Measurements from ENCODE around the gene POLR1A. TPM values are rescaled to one million over a fixed set of nuclear protein-coding genes. Genes with fewer than 3 reads are reported as not detected.
A peak's percentile ranks its signal among the peaks of the same experiment; 100 is the strongest.

POLR1A gene
- total RNA-seq (10 to 100 TPM; 23.4 to 25.8 TPM), polyA plus RNA-seq (1 to 10 TPM in 1 of 2 donors, under 1 TPM in 1; 0.87 to 3.6 TPM)

DNA sequence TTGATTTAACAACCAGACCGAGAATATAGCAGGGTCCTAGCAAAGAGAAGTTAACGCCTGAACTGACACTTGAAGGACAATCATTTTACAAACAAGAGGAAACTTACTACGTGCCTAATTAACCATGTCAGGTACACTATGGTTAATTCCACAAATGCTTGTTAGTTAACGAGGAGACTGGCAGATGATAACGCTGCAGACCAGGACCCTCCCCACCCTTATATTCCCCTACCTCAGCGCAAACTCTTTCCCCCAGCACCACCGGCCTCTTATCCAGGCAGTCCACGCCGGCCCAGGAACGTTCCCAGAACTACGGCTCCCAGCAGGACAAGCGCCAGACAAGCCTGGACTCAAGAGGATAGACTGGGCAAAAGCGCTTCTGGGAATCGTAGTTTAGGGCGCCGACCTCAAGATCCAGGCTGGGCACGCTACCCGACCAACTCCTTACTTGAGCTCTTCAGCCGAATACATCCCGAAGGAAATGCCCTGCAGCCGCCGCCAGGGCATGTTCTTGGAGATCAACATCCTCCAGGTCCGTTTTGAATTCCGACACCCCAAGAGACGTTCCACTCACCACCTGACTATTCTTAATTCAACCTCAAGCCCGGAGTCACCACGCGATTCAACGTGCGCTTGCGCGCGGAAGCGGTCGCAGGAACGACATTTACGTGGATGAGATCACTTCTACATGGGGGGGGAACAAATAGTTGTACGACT lies at the start of gene POLR1A:
Gene POLR1A, minus strand, starts transcription at position 635 of the 717 bp plus-strand sequence. Its CDS starts 110 bp downstream, at position 525.
- CTCF ChIA-PET (ENCODE audit: partially characterized antibody), result interaction anchor here (1.1 to 2.1 kb wide), 5 partner anchors 25 to 290 kb away, joined by 3 to 14 read pairs (median 8); no protein-coding TSS in a partner anchor
- Mint-ChIP-seq H3K4me3 (peak within 1 kb of the TSS; percentile 88 to 96 (median 92)), H3K27me3 (no peaks in the 10 kb centered on the region), H3K9me3 (no peaks in the 10 kb centered on the region), H3K4me1 (peaks cover 47 to 79% (median 61%) of the 10 kb centered on the region in 4 donors), H3K27ac (peak within 1 kb of the TSS; percentile 93 to 100 (median 99)), H3K36me3 (peaks cover 24 to 58% of the 10 kb centered on the region in 2 donors)
- peaks cover 34% of the 10 kb centered on the region for H3K4me1 ChIP-seq (ENCODE audit: insufficient read depth, low read length)
- peak within 1 kb of the TSS; percentile 73 to 83 for H3K4me3 ChIP-seq (ENCODE audit: low read length in 2 of 2)
- H3K27ac ChIP-seq (ENCODE audit: low read depth, low read length), result peak within 1 kb of the TSS; percentile 82
- intact Hi-C loops (cut with micrococcal nuclease), result loop anchor here (1.0 to 5.0 kb wide), 2 partner anchors 278 to 488 kb away; partner anchors contain the start of gene USP39
- peaks cover 7% of the 10 kb centered on the region for H3K36me3 ChIP-seq (ENCODE audit: insufficient read depth, low read length)
- H3K9me3 ChIP-seq (ENCODE audit: control insufficient read depth in 1 of 2, low read length in 2 of 2), result no peaks in the 10 kb centered on the region
- POLR2A ChIA-PET (ENCODE audit: partially characterized antibody), result interaction anchor here (0.7 to 2.1 kb wide), 21 partner anchors 10 to 779 kb away, joined by 3 to 24 read pairs (median 5); partner anchors contain the start of genes IMMT, KDM3A, MRPL35 and ST3GAL5
- H3K27me3 ChIP-seq (ENCODE audit: insufficient read depth, low read length), result no peaks in the 10 kb centered on the region
- peak; percentile 88 to 91 (median 90) for DNase-seq

DNA sequence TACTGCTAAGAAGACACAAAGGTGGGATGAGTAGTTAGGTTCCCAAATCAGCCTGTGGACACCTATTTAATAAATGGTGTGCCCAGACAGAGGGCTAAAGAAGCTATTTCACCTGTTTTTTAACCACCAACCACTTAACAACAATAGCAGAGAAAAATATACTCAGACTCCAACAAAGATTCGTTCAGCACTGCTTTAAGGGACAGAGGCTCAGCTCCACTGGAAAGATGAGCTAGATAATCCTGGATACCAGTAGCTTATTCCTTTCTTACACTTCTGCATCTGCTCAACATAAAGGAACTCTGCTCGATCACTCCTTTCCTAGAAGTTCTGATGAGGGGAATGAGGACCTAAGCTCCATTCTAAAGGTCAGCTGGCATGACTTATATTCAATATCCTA lies 44.8 kb upstream of the POLR1A start:
- Histone ChIP-seq H3K9me3 (ENCODE audit: control insufficient read depth in 1 of 2, low read length in 2 of 2) (no peaks in the 10 kb centered on the region), H3K27ac (ENCODE audit: low read depth, low read length) (no peak overlapping the region), H3K4me3 (ENCODE audit: low read length in 2 of 2) (no peak overlapping the region), H3K27me3 (ENCODE audit: insufficient read depth, low read length) (no peaks in the 10 kb centered on the region), H3K4me1 (ENCODE audit: insufficient read depth, low read length) (no peaks in the 10 kb centered on the region), H3K36me3 (ENCODE audit: insufficient read depth, low read length) (peaks cover 61% of the 10 kb centered on the region)
- intact Hi-C loops (cut with micrococcal nuclease), result no loop called here
- CTCF ChIA-PET (ENCODE audit: partially characterized antibody), result interaction anchor here (1.5 kb wide), 1 partner anchor 20 kb away, joined by 3 read pairs; no protein-coding TSS in a partner anchor
- Mint-ChIP-seq H3K27ac (peak overlapping the region in 3 of 7 donors; percentile 58 to 85 (median 65)), H3K27me3 (no peaks in the 10 kb centered on the region), H3K9me3 (no peaks in the 10 kb centered on the region), H3K36me3 (peaks cover 47 to 75% of the 10 kb centered on the region in 2 donors), H3K4me3 (no peak overlapping the region), H3K4me1 (peaks cover 0 to 4% (median 3%) of the 10 kb centered on the region in 4 donors)
- POLR2A ChIA-PET (ENCODE audit: partially characterized antibody), result interaction anchor here (0.9 to 1.0 kb wide), 2 partner anchors 13 to 45 kb away, joined by 3 to 4 read pairs; partner anchors contain the start of genes POLR1A and PTCD3
- DNase-seq, result no peak

GRCh38 chr2:86147793-86148192 lies 42.1 kb upstream of the POLR1A start:
- H3K36me3 ChIP-seq (ENCODE audit: insufficient read depth, low read length), result peaks cover 61% of the 10 kb centered on the region
- intact Hi-C loops (cut with micrococcal nuclease), result no loop called here
- H3K4me1 ChIP-seq (ENCODE audit: insufficient read depth, low read length), result no peaks in the 10 kb centered on the region
- no peak overlapping the region for H3K4me3 ChIP-seq (ENCODE audit: low read length in 2 of 2)
- H3K27ac ChIP-seq (ENCODE audit: low read depth, low read length), result no peak overlapping the region
- Mint-ChIP-seq H3K27me3 (no peaks in the 10 kb centered on the region), H3K9me3 (no peaks in the 10 kb centered on the region), H3K36me3 (peaks cover 54 to 80% of the 10 kb centered on the region in 2 donors), H3K4me3 (no peak overlapping the region), H3K27ac (peak overlapping the region in 3 of 7 donors; percentile 57 to 77 (median 66)), H3K4me1 (peaks cover 0 to 2% (median 1%) of the 10 kb centered on the region in 4 donors)
- CTCF ChIA-PET (ENCODE audit: partially characterized antibody), result no interaction called here
- H3K27me3 ChIP-seq (ENCODE audit: insufficient read depth, low read length), result no peaks in the 10 kb centered on the region
- POLR2A ChIA-PET (ENCODE audit: partially characterized antibody), result no interaction called here
- DNase-seq, result no peak
- no peaks in the 10 kb centered on the region for H3K9me3 ChIP-seq (ENCODE audit: control insufficient read depth in 1 of 2, low read length in 2 of 2)

GRCh38 chr2:86143926-86144685 lies 38.4 kb upstream of the POLR1A start:
- intact Hi-C loops (cut with micrococcal nuclease), result no loop called here

GRCh38 chr2:86143307-86143706 lies 37.6 kb upstream of the POLR1A start:
- Mint-ChIP-seq H3K9me3 (no peaks in the 10 kb centered on the region), H3K27ac (peak overlapping the region in 2 of 7 donors; percentile 32 to 68)
- peaks cover 43% of the 10 kb centered on the region for H3K36me3 ChIP-seq (ENCODE audit: insufficient read depth, low read length)

More at GRCh38 chr2:86143926-86144685, 38.4 kb upstream of the POLR1A start:
- Histone ChIP-seq H3K4me1 (ENCODE audit: insufficient read depth, low read length) (no peaks in the 10 kb centered on the region), H3K36me3 (ENCODE audit: insufficient read depth, low read length) (peaks cover 43% of the 10 kb centered on the region), H3K27me3 (ENCODE audit: insufficient read depth, low read length) (no peaks in the 10 kb centered on the region), H3K4me3 (ENCODE audit: low read length in 2 of 2) (no peak overlapping the region), H3K27ac (ENCODE audit: low read depth, low read length) (no peak overlapping the region), H3K9me3 (ENCODE audit: control insufficient read depth in 1 of 2, low read length in 2 of 2) (no peaks in the 10 kb centered on the region)
- Mint-ChIP-seq H3K27me3 (no peaks in the 10 kb centered on the region), H3K4me1 (peaks cover 8 to 17% (median 12%) of the 10 kb centered on the region in 4 donors), H3K27ac (peak overlapping the region in 5 of 7 donors; percentile 13 to 50 (median 23)), H3K4me3 (no peak overlapping the region), H3K36me3 (peaks cover 46 to 77% of the 10 kb centered on the region in 2 donors), H3K9me3 (no peaks in the 10 kb centered on the region)
- DNase-seq, result no peak
- ChIA-PET CTCF (ENCODE audit: partially characterized antibody) (interaction anchor here (0.8 kb wide), 1 partner anchor 62 kb away, joined by 3 read pairs; no protein-coding TSS in a partner anchor), POLR2A (ENCODE audit: partially characterized antibody) (no interaction called here)

GRCh38 chr2:86142436-86143257 lies 37.0 kb upstream of the POLR1A start:
- no peak overlapping the region for H3K27ac ChIP-seq (ENCODE audit: low read depth, low read length)
- no peak overlapping the region for H3K4me3 Mint-ChIP-seq
- peaks cover 45% of the 10 kb centered on the region for H3K36me3 ChIP-seq (ENCODE audit: insufficient read depth, low read length)
- H3K4me1 ChIP-seq (ENCODE audit: insufficient read depth, low read length), result no peaks in the 10 kb centered on the region
- H3K36me3 Mint-ChIP-seq, result peaks cover 42 to 78% of the 10 kb centered on the region in 2 donors
- peaks cover 8 to 20% (median 14%) of the 10 kb centered on the region in 4 donors for H3K4me1 Mint-ChIP-seq
- no peak overlapping the region for H3K4me3 ChIP-seq (ENCODE audit: low read length in 2 of 2)
- ChIA-PET POLR2A (ENCODE audit: partially characterized antibody) (no interaction called here), CTCF (ENCODE audit: partially characterized antibody) (no interaction called here)
- H3K9me3 Mint-ChIP-seq, result no peaks in the 10 kb centered on the region
- no peak for DNase-seq
- H3K27me3 Mint-ChIP-seq, result no peaks in the 10 kb centered on the region
- H3K27ac Mint-ChIP-seq, result peak overlapping the region in 2 of 7 donors; percentile 32 to 48
- H3K9me3 ChIP-seq (ENCODE audit: control insufficient read depth in 1 of 2, low read length in 2 of 2), result no peaks in the 10 kb centered on the region
- intact Hi-C loops (cut with micrococcal nuclease), result no loop called here
- no peaks in the 10 kb centered on the region for H3K27me3 ChIP-seq (ENCODE audit: insufficient read depth, low read length)

More at GRCh38 chr2:86143307-86143706, 37.6 kb upstream of the POLR1A start:
- no peaks in the 10 kb centered on the region for H3K27me3 ChIP-seq (ENCODE audit: insufficient read depth, low read length)
- no peak overlapping the region for H3K27ac ChIP-seq (ENCODE audit: low read depth, low read length)
- H3K4me1 ChIP-seq (ENCODE audit: insufficient read depth, low read length), result no peaks in the 10 kb centered on the region
- ChIA-PET CTCF (ENCODE audit: partially characterized antibody) (no interaction called here), POLR2A (ENCODE audit: partially characterized antibody) (no interaction called here)
- no peaks in the 10 kb centered on the region for H3K9me3 ChIP-seq (ENCODE audit: control insufficient read depth in 1 of 2, low read length in 2 of 2)
- intact Hi-C loops (cut with micrococcal nuclease), result no loop called here
- H3K4me1 Mint-ChIP-seq, result peaks cover 8 to 20% (median 14%) of the 10 kb centered on the region in 4 donors
- H3K27me3 Mint-ChIP-seq, result no peaks in the 10 kb centered on the region
- no peak overlapping the region for H3K4me3 ChIP-seq (ENCODE audit: low read length in 2 of 2)
- H3K36me3 Mint-ChIP-seq, result peaks cover 41 to 78% of the 10 kb centered on the region in 2 donors
- H3K4me3 Mint-ChIP-seq, result no peak overlapping the region
- DNase-seq, result no peak

Measured in CD4-positive, alpha-beta memory T cell (primary cell).